Fibroblast of skin of left quadriceps (primary cell): Measurements from ENCODE around the gene PPP2R2B.

ENCODE experiments used
- DNase-seq, 2 experiments: peaks; one replicate each; pipeline ENCODE4 v3.0.0-alpha.2; 2013; ENCODE audit warnings: low read depth in 2 of 2

Gene PPP2R2B

GRCh38 chr5:146827901-146828300, 50.7 kb downstream of the PPP2R2B start:
- DNase-seq: no peak

DNA sequence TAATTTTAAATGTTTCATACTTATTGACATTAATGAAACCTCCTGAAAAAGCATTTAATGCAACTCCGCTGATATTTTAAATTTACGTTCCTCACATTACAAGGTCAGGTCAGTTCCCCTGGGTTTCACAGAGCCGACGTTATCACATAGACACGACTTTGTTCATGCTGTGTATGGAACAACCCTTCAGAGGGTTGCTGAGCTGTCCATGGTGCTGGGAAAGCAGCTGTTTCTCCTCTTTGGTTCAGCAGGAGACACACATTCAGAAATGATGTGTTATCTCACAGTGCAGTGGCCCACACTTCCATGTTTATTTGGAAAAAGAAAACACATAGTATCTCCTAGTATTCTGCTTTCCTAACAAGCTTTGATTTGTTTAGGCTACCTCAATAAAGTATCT, 53.5 kb downstream of the PPP2R2B start:
- DNase-seq: peak in 1 of 2 experiments; percentile 2

DNA sequence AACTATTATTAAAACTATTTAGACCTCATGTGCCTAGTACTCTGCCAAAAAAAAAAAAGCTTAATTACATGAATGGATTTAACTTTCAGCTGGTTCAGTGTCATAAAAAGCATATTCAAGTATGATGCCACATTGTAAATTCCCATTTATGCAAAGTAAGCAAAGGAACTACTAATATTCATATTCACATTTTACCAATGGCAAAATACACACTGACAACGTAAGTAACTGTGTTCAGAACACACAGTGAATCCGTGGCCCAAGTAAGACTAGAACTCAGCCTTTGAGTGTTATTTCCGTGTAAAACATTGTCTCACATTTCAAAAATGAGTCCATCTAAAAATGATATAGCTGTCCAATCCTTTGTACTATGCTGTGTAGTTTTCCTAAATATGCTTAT, 56.8 kb downstream of the PPP2R2B start:
- DNase-seq: no peak

GRCh38 chr5:146820987-146821386, 57.6 kb downstream of the PPP2R2B start:
- no peak for DNase-seq

GRCh38 chr5:146818822-146819221, 59.7 kb downstream of the PPP2R2B start:
- no peak for DNase-seq

DNA sequence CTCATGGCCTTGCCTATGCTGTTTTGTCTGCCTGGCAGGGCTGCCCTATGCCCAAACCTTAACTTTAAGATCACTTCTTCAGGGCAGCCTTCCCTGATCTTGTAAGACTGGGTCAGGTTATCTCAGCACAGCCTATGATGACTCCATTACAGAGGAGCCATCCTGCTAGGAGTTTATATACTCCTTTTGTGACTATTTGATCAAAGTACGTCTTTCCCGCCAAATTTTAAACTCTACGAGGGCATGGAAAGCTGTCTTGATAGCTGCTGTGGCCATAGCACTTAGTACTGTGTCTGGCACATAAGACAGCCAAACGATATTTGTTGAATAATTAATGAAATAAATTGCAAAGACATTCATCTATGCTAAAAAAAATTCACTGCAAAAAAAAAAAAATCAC, 60.6 kb downstream of the PPP2R2B start:
- DNase-seq: no peak

DNA sequence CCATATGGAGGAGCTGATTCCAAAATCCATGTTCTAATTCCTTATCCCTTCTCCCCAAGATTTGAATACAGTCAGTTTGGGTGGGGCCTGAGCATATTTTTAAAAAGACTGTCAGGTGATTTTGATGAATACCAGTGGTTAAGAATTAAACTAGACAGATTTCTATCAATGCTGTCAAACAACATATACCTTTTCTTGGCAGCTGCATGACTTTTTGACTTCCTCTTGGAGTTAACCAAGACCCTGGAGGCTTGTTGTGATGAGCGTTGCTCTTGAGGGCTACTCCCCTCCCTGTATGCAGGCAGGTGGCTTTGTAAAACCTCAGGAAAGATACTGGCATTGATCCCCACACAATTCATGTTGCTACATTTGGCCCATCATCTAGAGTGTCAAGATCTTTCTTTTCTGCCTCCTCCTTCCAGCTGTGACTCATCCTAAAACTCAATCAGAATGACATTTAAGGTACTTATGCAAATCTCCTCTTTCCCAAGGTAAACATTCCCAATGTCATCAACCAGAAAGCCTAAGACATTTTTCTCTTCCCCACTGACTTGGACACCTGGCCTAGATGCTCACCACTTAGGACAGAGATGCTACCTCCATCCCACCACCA, 61.7 kb downstream of the PPP2R2B start:
- DNase-seq: no peak

DNA sequence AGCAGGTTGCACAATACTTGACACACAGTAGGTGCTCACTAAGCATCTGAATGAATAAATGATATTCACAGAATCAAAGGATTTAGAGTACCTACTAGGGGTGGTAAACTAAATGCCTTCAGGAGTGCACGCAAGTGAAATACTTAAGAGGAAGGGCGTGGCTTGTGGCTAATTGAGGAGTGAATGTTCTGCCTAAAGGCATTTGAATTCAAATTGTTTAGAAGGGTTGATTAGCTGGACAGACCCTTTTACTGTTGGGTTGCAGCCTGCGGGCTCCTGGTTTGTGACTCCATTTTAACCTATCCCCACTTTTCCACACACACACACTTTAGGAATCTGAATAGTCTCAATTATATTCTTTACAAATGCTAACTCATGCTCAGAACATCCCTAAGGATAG, 63.1 kb downstream of the PPP2R2B start:
- DNase-seq: no peak

DNA sequence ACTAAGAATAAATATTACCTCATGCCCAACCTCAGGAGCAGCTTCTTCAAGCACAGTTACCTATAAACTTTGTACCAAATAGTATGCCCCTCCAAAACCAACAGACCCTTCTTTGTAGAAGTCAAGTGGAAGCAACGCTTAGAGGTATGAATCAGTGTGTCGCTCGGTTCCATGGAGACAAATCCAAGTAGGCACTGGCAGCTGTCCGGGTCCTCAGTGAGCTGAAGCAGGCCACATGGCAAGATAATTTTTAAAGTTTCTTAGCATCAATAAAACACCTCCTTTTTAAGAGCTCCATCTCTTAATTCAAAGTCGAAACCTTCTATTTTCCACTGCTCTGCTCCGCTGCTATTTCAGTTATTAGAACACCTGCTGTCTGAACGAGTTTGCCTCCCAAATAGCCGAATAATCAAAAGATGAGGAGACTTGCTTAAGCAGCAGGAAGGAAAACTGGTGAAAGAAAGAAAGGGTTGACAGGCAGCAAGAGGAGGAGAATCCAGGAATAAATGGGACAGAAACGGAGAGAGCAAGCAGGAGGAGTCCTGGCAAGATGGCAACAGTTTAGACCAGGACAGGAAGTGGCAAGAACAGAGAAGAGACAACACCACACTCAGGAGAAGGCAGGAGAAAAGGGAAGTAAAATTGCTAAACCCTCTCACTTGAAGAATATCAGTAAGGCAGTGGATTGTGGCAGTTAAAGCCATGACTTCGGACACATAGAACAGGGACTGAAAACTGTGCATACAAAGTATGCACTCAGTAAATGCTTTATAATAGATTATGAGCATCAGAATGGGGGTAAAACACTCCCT, 65.0 kb downstream of the PPP2R2B start:
- DNase-seq: no peak

- no peak for DNase-seq
Observed at GRCh38 chr5:146805081-146805480, 73.5 kb downstream of the PPP2R2B start.

DNA sequence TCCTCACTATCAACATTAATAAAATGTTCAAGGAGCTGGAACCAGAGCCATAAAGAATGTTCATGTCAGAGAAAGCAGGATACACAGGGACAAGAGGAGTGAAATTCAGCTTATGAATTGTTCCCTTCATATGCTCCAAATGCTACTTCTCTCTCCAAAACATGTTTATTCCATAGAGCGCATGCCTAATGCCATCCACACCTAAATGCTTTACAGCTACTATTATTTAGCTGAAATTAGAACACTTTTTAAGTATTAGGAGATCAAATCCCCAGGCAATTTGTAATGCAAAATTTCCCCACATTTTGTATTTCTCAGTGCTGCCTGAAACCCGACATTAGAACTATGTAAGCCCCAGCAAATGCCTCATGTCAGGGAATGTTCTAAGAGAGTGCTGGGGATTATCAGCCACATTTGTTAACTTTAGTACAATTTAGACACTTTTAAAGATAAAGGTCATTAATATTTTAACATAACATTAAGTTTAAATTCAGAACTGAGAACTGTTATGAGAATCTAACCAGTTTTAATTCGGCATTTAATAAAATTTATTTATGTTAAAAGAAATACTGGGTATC, 75.5 kb downstream of the PPP2R2B start:
- no peak for DNase-seq

GRCh38 chr5:146799671-146800070, 78.9 kb downstream of the PPP2R2B start:
- DNase-seq: no peak

DNA sequence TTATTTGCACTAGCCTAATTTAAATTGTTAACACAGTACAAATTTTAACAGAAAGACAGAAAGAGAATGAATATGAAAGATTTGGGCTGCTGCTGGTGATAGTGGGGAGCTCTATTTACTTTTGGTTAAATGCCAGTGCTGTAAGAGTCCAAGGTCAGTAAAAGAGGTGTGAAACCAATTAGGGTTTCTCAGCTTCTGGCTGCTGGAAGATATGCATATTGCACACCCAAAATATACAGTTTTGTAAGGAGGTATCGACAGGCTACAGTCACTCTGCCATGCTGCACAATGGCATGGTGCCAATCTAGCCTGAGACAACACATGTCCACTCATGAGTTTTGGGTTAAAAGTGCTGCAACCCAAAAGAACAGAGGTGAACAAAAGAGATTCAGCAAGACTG, 79.3 kb downstream of the PPP2R2B start:
- DNase-seq: no peak

- DNase-seq: no peak
Observed at GRCh38 chr5:146797658-146798057, 80.9 kb downstream of the PPP2R2B start.

GRCh38 chr5:146796911-146797310, 81.6 kb downstream of the PPP2R2B start:
- DNase-seq: no peak

DNA sequence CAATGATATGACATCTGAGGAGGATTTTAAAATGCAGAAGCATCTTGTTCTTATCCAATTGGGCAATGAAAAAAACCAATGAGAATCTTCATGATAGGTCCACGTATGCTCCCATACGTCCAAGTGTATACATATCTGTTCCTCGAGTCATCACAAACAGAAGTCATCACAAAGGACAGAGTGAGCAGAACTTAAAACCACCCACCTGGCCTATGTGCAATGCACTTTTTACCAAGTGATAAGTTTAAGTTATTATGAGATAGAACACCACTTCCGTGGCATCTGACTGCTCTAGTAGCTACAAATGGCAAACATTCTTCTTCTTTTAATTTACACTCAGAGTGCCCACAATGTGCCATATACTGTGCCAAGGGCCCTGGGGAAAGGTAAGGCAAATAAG, 82.4 kb downstream of the PPP2R2B start:
- DNase-seq: no peak

GRCh38 chr5:146794326-146795029, 84.1 kb downstream of the PPP2R2B start:
- no peak for DNase-seq

- no peak for DNase-seq
Observed at GRCh38 chr5:146793709-146794108, 84.8 kb downstream of the PPP2R2B start.

GRCh38 chr5:146791471-146791870, 87.1 kb downstream of the PPP2R2B start:
- DNase-seq: no peak

GRCh38 chr5:146789712-146790653, 88.6 kb downstream of the PPP2R2B start:
- DNase-seq: no peak

GRCh38 chr5:146788898-146789297, 89.7 kb downstream of the PPP2R2B start:
- no peak for DNase-seq
